Hematopoietic multipotent progenitor cell (in vitro differentiated cells): Measurements from ENCODE around the gene SHROOM3. TPM values are rescaled to one million over a fixed set of nuclear protein-coding genes. Genes with fewer than 3 reads are reported as not detected.

Experiments
- DNase-seq, 3 donors: peaks; one replicate each; pipeline ENCODE4 v3.0.0-alpha.2; 2011 to 2015; ENCODE audit warnings: low read depth in 2 of 3, low spot score in 2 of 3
- total RNA-seq: library from RNA; depleted of rRNA; stranded (reverse); fragments of >200 nt; gene quantifications from one replicate; pipeline ENCODE4 v1.2.3, GENCODE V29; 2012

The SHROOM3 gene
- total RNA-seq, 1 donor: under 0.01 TPM

- DNase-seq: no peak
Measured at GRCh38 chr4:76614589-76614988, 179.6 kb downstream of the SHROOM3 start.

DNA sequence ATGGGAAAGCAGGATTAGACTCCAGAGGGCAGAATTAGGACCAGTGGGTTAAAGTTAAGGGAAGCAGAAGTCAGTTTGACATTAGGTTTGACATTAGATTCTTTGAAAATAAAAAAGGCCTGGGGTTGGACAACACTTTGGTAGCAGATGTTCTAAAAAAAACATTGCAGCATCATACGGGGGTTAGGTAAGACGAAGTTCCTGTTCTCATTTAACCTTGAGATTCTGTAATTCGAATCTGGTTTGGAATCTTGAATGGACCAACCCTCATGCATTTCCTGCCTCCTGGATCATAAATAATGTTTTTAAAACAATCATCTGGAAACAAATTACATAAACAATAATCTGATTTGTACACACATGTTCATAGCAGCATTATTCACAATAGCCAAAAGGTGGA lies 181.0 kb downstream of the SHROOM3 start:
- no peak for DNase-seq

DNA sequence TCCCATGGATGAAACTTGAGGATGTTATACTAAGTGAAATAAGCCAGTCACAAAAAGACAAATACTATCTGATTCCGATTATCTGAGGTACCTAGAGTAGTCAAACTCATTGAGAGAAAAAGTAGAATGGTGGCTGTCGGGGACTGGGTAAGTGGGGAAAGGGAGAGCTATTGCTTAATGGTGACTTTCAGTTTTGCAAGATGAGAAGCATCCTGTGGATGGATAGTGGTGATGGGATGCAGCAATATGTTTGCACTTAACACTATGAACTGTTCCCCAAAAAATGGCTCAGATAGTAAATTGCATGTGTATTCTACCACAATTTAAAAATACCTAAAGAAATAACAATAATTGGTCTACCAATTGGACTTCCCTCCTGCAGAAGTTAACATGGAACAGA lies 181.5 kb downstream of the SHROOM3 start:
- DNase-seq: no peak

DNA sequence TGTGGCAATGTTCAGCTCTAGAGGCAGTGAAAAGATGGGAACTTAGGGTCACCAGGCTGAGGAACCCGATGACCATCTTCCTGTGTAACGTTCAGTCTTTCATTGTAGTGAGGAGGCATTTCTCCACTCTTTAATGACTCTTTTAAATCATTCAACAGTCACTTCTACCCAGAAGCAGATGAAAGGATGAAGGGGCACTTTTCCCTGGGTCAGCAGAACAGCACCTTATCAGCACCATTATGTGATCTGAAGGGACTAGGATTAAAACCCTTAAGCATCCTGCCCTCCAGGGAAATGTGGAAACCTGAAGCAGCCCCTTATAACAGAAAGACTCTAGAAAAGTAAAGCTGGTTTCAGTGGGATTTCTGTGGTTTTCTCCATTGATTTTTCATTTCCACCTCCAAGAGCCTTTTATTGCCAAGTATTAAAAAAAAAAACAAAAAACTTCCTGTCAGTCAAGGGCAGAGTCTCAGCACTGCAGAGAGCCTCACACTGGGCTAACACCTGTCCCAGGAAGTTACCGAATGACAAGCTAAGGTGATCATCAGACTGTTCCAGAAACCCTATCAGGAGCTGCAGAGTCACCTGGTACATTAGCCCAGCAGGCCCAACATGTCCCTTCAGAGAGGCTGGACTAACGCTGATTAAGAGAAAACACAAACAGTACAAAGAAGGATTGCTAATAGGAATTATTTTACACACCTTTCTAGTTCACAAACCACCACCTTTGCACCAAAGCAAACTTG lies 185.9 kb downstream of the SHROOM3 start:
- no peak for DNase-seq

- no peak for DNase-seq
Measured at GRCh38 chr4:76622126-76622525, 187.1 kb downstream of the SHROOM3 start.

DNA sequence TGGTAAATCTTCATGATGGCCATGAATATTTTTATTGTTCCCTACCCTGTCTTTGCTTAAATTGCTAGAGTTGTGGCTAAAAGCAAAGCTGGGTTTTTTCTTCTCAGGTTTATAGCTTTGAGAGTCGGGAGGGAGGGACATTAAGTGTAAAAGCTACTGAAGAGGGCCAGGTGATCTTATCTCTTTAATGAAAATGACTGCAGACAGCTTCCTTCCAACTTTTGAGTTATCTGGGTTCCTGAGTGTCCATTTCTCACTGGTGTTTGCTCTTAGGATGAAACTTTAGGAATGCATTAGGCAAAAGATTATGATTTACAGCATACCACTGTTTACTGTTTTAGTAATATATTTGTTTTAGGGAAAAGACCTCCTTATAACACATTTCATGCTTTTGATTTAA lies 187.7 kb downstream of the SHROOM3 start:
- no peak for DNase-seq

- DNase-seq: no peak
Measured at GRCh38 chr4:76623217-76624045, 188.4 kb downstream of the SHROOM3 start.

DNA sequence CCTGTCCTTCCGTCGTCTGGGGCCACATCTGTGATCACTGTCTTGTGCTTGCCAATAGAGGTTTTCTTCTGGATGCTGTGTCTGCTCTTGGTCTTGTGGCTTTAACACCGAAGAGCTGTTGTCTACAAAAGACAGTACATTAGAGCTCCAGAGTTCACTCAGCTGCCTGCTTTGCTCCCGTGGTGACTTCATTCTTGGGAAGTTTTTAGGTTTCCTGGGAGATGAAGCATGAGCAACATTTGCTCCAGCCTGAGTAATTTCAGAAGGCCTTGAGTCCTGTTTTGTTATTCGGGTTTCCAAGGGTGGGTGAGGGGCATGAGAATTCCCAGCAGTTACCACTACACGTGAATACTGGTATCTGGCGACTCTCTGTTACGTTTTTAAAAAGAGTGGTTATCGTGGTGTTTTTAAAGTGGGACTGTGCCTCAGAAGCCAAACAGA lies 189.2 kb downstream of the SHROOM3 start:
- DNase-seq: no peak

GRCh38 chr4:76624931-76625715 lies 190.1 kb downstream of the SHROOM3 start:
- no peak for DNase-seq

DNA sequence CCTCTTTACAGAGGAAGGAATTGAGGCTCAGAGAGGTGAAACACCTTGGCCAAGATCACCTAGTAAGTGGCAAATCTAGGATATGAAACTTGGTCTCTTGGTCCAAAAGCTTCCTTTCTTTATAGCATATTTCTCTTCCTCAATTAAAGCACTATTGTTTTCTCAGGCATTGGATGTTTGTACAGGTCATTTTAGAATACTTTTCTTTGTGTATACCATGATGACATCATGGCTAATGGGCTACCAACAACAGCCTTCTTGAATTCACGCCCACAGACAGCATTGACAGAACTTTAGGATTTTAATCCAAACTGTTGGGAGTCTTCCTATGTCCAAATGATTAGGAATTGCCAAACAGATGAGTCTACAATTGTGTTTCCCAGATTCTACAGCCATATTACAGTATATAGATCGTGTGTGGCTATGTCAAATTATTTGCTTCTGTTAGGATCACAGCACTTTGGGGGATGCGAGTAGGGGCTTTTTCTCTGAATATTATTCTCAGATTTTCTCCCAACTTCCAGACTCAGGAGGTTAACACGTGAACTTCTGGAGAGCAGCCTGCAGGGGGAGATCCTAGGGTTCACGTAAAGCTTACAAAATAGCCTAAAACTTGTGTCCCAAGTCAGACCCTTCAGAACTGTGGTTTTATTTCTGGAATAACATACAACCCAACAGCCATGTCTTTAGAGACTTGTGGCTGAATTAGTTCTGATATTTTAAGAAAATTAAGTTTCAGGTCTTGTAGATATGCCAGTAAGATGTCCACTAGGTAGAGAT lies 191.8 kb downstream of the SHROOM3 start:
- DNase-seq: no peak

DNA sequence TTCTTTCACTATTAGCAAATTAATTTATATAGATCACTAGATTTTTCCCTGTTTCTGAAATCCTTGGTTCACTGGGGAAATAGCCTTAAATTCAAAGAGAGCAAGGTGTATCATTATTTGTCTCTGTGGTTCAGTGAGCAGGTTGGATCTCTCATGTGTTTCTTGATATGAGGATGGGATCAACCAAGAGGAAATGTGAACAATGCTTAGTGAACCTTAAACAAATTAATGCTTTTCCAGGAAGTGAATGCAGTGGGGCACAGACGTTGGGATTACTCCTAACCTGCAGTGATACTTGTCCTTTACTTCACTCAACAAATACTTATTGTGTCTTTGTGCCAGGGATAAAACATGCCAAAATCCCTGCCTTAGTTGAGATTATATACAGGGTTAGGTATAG lies 193.2 kb downstream of the SHROOM3 start:
- DNase-seq: no peak

DNA sequence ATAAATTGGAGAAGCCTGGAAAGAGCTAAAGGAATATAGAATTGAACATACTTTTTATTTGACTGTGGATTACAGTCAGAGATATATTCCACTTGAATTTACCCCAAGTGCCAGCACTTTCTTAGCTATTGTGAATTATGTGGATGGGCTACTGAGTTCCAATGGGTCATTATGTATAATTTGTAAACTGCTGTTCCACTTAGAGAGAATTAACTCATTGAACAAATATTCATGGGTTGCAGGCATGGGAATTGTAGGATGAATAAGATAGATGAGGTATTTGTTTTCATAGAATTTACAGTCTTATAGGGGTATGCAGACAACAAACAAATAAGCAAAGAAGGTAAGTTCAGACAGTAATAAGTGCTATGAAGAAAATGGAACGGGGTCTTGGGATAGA lies 195.7 kb downstream of the SHROOM3 start:
- no peak for DNase-seq

DNA sequence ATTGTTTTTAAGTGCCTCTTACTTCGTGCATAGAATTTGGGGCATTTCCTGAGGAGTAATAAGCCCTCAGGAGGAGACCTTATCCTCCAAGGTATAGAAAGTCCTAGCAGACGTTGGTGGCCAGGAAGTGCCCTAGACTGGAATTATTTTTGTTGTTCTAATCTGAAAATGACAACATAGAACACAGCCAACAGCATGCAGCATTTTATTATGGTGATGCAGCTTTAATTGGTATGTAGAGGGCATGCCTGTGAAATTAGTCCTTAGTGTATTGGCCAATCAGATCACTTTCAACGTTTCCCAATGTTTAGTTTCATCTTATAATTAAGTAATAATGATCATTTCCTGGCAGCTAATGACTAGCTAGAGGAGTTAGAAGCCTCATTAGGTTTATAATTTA lies 199.2 kb downstream of the SHROOM3 start:
- DNase-seq: no peak

- DNase-seq: no peak
Measured at GRCh38 chr4:76637712-76638361, 202.8 kb downstream of the SHROOM3 start.

GRCh38 chr4:76639288-76639687 lies 204.3 kb downstream of the SHROOM3 start:
- no peak for DNase-seq

GRCh38 chr4:76640353-76640910 lies 205.4 kb downstream of the SHROOM3 start:
- no peak for DNase-seq

GRCh38 chr4:76641351-76641750 lies 206.3 kb downstream of the SHROOM3 start:
- no peak for DNase-seq

- DNase-seq: no peak
Measured at GRCh38 chr4:76641758-76642157, 206.7 kb downstream of the SHROOM3 start.

- DNase-seq: no peak
Measured at GRCh38 chr4:76644831-76645485, 209.9 kb downstream of the SHROOM3 start.
